ENCODE results near the gene RUBCN.
"Not testable (repeated sequence)": the region's sequence is repeated elsewhere in the genome, so short reads cannot be mapped to it uniquely, and the experiment has no call there.

The RUBCN gene

GRCh38 chr3:197746209-197746608 is 9.5 kb upstream of the RUBCN start:
- TF ChIP-seq POLR2AphosphoS5 (IDR thresholded peaks at IDR 0.05; ENCODE audit: borderline replicate concordance, low read depth, low read length) (no peak), EZH2 (IDR thresholded peaks at IDR 0.05) (no peak), FOXP2 (optimal IDR thresholded peaks at IDR 0.05; ENCODE audit: control extremely low read depth, extremely low read length, insufficient read depth) (no peak)
- DNase-seq (ENCODE audit: low read depth, low spot score): no peak
- no peak overlapping the region for H3K4me3 ChIP-seq
- H3K9ac ChIP-seq (ENCODE audit: insufficient read length): no peak overlapping the region
- H3K27ac ChIP-seq: peak overlapping the region; percentile 33; the same call in 1 of the 2 replicates
- H3K36me3 ChIP-seq (ENCODE audit: insufficient read depth, low read length): no peaks in the 10 kb centered on the region
- no peaks in the 10 kb centered on the region; the same call in 1 of the 2 replicates for H3K9me3 ChIP-seq (ENCODE audit: low read depth, low read length)

GRCh38 chr3:197742787-197743186 is 6.1 kb upstream of the RUBCN start:
- no peaks in the 10 kb centered on the region for H3K36me3 ChIP-seq (ENCODE audit: insufficient read depth, low read length)
- H3K9ac ChIP-seq (ENCODE audit: insufficient read length): no peak overlapping the region
- H3K4me3 ChIP-seq: no peak overlapping the region
- DNase-seq (ENCODE audit: low read depth, low spot score): no peak
- no peaks in the 10 kb centered on the region; the same call in 1 of the 2 replicates for H3K9me3 ChIP-seq (ENCODE audit: low read depth, low read length)
- H3K27ac ChIP-seq: no peak overlapping the region
- TF ChIP-seq EZH2 (IDR thresholded peaks at IDR 0.05): no peak
- no peak for TF ChIP-seq FOXP2 (optimal IDR thresholded peaks at IDR 0.05; ENCODE audit: control extremely low read depth, extremely low read length, insufficient read depth)

GRCh38 chr3:197737749-197738462 is 1.2 kb upstream of the RUBCN start:
- peak overlapping the region; percentile 91 for H3K9ac ChIP-seq (ENCODE audit: insufficient read length)
- H3K4me3 ChIP-seq: peak overlapping the region; percentile 86
- no peak for DNase-seq (ENCODE audit: low read depth, low spot score)
- no peak for TF ChIP-seq POLR2AphosphoS5 (IDR thresholded peaks at IDR 0.05; ENCODE audit: borderline replicate concordance, low read depth, low read length)
- no peak for TF ChIP-seq FOXP2 (optimal IDR thresholded peaks at IDR 0.05; ENCODE audit: control extremely low read depth, extremely low read length, insufficient read depth)
- no peak for TF ChIP-seq EZH2 (IDR thresholded peaks at IDR 0.05)
- H3K36me3 ChIP-seq (ENCODE audit: insufficient read depth, low read length): no peaks in the 10 kb centered on the region
- H3K9me3 ChIP-seq (ENCODE audit: low read depth, low read length): no peaks in the 10 kb centered on the region
- 0 out of 2 replicates have a peak overlapping the region, but pooled peaks have one; percentile 6 for H3K27ac ChIP-seq

GRCh38 chr3:197737319-197737649 is 580 bp upstream of the RUBCN start:
- H3K27ac ChIP-seq: peak overlapping the region; percentile 74; the same call in 1 of the 2 replicates
- DNase-seq (ENCODE audit: low read depth, low spot score): no peak
- TF ChIP-seq POLR2AphosphoS5 (IDR thresholded peaks at IDR 0.05; ENCODE audit: borderline replicate concordance, low read depth, low read length) (no peak), FOXP2 (optimal IDR thresholded peaks at IDR 0.05; ENCODE audit: control extremely low read depth, extremely low read length, insufficient read depth) (peak; percentile 34), EZH2 (IDR thresholded peaks at IDR 0.05) (no peak)

GRCh38 chr3:197736010-197736490 is 654 bp downstream of the RUBCN start:
- DNase-seq (ENCODE audit: low read depth, low spot score): no peak
- Histone ChIP-seq H3K36me3 (ENCODE audit: insufficient read depth, low read length) (no peaks in the 10 kb centered on the region), H3K4me3 (peak overlapping the region; percentile 86), H3K9ac (ENCODE audit: insufficient read length) (peak overlapping the region; percentile 77), H3K9me3 (ENCODE audit: low read depth, low read length) (no peaks in the 10 kb centered on the region), H3K27ac (no peak overlapping the region)
- TF ChIP-seq FOXP2 (optimal IDR thresholded peaks at IDR 0.05; ENCODE audit: control extremely low read depth, extremely low read length, insufficient read depth): no peak
- TF ChIP-seq POLR2AphosphoS5 (IDR thresholded peaks at IDR 0.05; ENCODE audit: borderline replicate concordance, low read depth, low read length): no peak
- no peak for TF ChIP-seq EZH2 (IDR thresholded peaks at IDR 0.05)

More at GRCh38 chr3:197737319-197737649, 580 bp upstream of the RUBCN start:
- no peaks in the 10 kb centered on the region for H3K9me3 ChIP-seq (ENCODE audit: low read depth, low read length)
- H3K36me3 ChIP-seq (ENCODE audit: insufficient read depth, low read length): no peaks in the 10 kb centered on the region
- peak overlapping the region; percentile 86 for H3K4me3 ChIP-seq
- H3K9ac ChIP-seq (ENCODE audit: insufficient read length): peak overlapping the region; percentile 91

GRCh38 chr3:197734667-197735318 is 1.9 kb downstream of the RUBCN start:
- peak overlapping the region; percentile 49 for H3K27ac ChIP-seq
- TF ChIP-seq FOXP2 (optimal IDR thresholded peaks at IDR 0.05; ENCODE audit: control extremely low read depth, extremely low read length, insufficient read depth): no peak
- TF ChIP-seq EZH2 (IDR thresholded peaks at IDR 0.05): no peak
- no peak for TF ChIP-seq POLR2AphosphoS5 (IDR thresholded peaks at IDR 0.05; ENCODE audit: borderline replicate concordance, low read depth, low read length)

GRCh38 chr3:197733042-197733441 is 3.7 kb downstream of the RUBCN start:
- Histone ChIP-seq H3K4me3 (no peak overlapping the region), H3K27ac (peak overlapping the region; percentile 38; the same call in 1 of the 2 replicates), H3K36me3 (ENCODE audit: insufficient read depth, low read length) (no peaks in the 10 kb centered on the region), H3K9ac (ENCODE audit: insufficient read length) (peak overlapping the region; percentile 20), H3K9me3 (ENCODE audit: low read depth, low read length) (no peaks in the 10 kb centered on the region)
- TF ChIP-seq EZH2 (IDR thresholded peaks at IDR 0.05) (no peak), POLR2AphosphoS5 (IDR thresholded peaks at IDR 0.05; ENCODE audit: borderline replicate concordance, low read depth, low read length) (no peak), FOXP2 (optimal IDR thresholded peaks at IDR 0.05; ENCODE audit: control extremely low read depth, extremely low read length, insufficient read depth) (no peak)
- no peak for DNase-seq (ENCODE audit: low read depth, low spot score)

More at GRCh38 chr3:197734667-197735318, 1.9 kb downstream of the RUBCN start:
- H3K9ac ChIP-seq (ENCODE audit: insufficient read length): no peak overlapping the region
- DNase-seq (ENCODE audit: low read depth, low spot score): no peak
- 0 out of 2 replicates have a peak overlapping the region, but pooled peaks have one; percentile 1 for H3K4me3 ChIP-seq
- H3K9me3 ChIP-seq (ENCODE audit: low read depth, low read length): no peaks in the 10 kb centered on the region
- H3K36me3 ChIP-seq (ENCODE audit: insufficient read depth, low read length): no peaks in the 10 kb centered on the region

GRCh38 chr3:197731483-197731882 is 5.2 kb downstream of the RUBCN start:
- H3K9ac ChIP-seq (ENCODE audit: insufficient read length); H3K36me3 ChIP-seq (ENCODE audit: insufficient read depth, low read length); H3K4me3 ChIP-seq; DNase-seq (ENCODE audit: low read depth, low spot score); H3K9me3 ChIP-seq (ENCODE audit: low read depth, low read length): not testable (repeated sequence)
- peak overlapping the region; percentile 0; the same call in 1 of the 2 replicates for H3K27ac ChIP-seq

- not testable (repeated sequence) for H3K9me3 ChIP-seq (ENCODE audit: low read depth, low read length); H3K36me3 ChIP-seq (ENCODE audit: insufficient read depth, low read length); H3K4me3 ChIP-seq; H3K9ac ChIP-seq (ENCODE audit: insufficient read length); DNase-seq (ENCODE audit: low read depth, low spot score)
- H3K27ac ChIP-seq: peak overlapping the region; percentile 73; the same call in 1 of the 2 replicates
These were observed 5.9 kb downstream of the RUBCN start for GRCh38 chr3:197730770-197731169.
